Measurements from ENCODE around the gene PAF1.

PAF1 gene

DNA sequence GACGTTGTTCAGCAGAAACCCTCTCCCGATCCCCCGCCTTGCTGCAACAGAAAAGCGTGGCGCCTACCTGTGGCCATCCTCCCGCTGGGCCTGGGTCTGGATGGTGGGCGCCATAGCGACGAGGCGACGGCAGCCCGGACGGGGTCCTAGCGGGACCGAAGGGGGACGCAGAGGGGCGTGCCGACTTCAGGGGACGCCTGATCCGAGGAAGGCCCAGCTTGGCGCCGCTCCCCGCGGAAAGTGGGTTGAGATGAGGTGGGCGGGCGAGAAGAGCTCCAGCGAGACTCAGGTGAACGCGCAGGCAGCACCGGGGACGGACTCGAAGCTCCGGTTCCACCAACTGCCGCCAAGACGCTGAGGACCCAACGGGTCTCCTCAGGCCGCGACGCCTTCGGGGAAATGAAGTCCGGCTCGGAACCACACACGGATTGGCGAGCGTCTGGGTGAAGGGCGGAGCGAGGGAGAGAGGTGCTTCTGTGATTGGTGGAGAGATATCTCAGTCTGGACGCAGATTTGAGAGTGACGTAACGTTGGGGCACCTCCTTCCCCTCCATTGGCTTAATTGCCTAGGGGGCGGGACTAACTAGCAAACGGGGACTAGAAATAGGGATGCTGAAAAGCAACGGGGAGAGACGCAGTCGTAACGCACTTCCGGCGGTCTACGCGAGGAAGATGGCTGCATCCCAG, at the start of gene PAF1, which contains the start of gene MED29:
PAF1 (minus strand) TSS at position 356 of the 687 bp plus-strand sequence; CDS start at position 114, 242 bp downstream.
MED29 (plus strand) TSS at position 628 of the 687 bp plus-strand sequence; CDS start at position 673, 45 bp downstream.
- TF ChIP-seq ZBTB7A (IDR thresholded peaks at IDR 0.05; ENCODE audit: low read depth) (peak; percentile 91), CREB1 (IDR thresholded peaks at IDR 0.05; ENCODE audit: low read depth) (peak; percentile 85), EGR1 (IDR thresholded peaks at IDR 0.05) (0 out of 2 replicates have a peak, but pooled peaks have one; percentile 22), RAD21 (IDR thresholded peaks at IDR 0.05; ENCODE audit: low read depth) (no peak), EP300 (IDR thresholded peaks at IDR 0.05; ENCODE audit: borderline replicate concordance) (peak; percentile 27; the same call in 1 of the 2 replicates), YY1 (IDR thresholded peaks at IDR 0.05; ENCODE audit: low read depth) (peak; percentile 92), FOXM1 (IDR thresholded peaks at IDR 0.05; ENCODE audit: borderline replicate concordance, low read depth) (no peak), TAF1 (IDR thresholded peaks at IDR 0.05; ENCODE audit: low read depth) (peak; percentile 83), NFIC (IDR thresholded peaks at IDR 0.05) (0 out of 2 replicates have a peak, but pooled peaks have one; percentile 20), TEAD4 (IDR thresholded peaks at IDR 0.05) (peak; percentile 33; the same call in 1 of the 2 replicates), CEBPB (IDR thresholded peaks at IDR 0.05) (0 out of 2 replicates have a peak, but pooled peaks have one; percentile 47), TCF12 (IDR thresholded peaks at IDR 0.05; ENCODE audit: low read depth) (peak; percentile 42; the same call in 1 of the 2 replicates)
- TF ChIP-seq, protein P1, sequence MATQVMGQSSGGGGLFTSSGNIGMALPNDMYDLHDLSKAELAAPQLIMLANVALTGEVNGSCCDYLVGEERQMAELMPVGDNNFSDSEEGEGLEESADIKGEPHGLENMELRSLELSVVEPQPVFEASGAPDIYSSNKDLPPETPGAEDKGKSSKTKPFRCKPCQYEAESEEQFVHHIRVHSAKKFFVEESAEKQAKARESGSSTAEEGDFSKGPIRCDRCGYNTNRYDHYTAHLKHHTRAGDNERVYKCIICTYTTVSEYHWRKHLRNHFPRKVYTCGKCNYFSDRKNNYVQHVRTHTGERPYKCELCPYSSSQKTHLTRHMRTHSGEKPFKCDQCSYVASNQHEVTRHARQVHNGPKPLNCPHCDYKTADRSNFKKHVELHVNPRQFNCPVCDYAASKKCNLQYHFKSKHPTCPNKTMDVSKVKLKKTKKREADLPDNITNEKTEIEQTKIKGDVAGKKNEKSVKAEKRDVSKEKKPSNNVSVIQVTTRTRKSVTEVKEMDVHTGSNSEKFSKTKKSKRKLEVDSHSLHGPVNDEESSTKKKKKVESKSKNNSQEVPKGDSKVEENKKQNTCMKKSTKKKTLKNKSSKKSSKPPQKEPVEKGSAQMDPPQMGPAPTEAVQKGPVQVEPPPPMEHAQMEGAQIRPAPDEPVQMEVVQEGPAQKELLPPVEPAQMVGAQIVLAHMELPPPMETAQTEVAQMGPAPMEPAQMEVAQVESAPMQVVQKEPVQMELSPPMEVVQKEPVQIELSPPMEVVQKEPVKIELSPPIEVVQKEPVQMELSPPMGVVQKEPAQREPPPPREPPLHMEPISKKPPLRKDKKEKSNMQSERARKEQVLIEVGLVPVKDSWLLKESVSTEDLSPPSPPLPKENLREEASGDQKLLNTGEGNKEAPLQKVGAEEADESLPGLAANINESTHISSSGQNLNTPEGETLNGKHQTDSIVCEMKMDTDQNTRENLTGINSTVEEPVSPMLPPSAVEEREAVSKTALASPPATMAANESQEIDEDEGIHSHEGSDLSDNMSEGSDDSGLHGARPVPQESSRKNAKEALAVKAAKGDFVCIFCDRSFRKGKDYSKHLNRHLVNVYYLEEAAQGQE (IDR thresholded peaks at IDR 0.05; ENCODE audit: low read depth): no peak
- TF ChIP-seq, protein P2, sequence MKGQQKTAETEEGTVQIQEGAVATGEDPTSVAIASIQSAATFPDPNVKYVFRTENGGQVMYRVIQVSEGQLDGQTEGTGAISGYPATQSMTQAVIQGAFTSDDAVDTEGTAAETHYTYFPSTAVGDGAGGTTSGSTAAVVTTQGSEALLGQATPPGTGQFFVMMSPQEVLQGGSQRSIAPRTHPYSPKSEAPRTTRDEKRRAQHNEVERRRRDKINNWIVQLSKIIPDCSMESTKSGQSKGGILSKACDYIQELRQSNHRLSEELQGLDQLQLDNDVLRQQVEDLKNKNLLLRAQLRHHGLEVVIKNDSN (IDR thresholded peaks at IDR 0.05): no peak
- TF ChIP-seq, protein P3, sequence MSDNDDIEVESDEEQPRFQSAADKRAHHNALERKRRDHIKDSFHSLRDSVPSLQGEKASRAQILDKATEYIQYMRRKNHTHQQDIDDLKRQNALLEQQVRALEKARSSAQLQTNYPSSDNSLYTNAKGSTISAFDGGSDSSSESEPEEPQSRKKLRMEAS (IDR thresholded peaks at IDR 0.05): peak; percentile 47

DNA sequence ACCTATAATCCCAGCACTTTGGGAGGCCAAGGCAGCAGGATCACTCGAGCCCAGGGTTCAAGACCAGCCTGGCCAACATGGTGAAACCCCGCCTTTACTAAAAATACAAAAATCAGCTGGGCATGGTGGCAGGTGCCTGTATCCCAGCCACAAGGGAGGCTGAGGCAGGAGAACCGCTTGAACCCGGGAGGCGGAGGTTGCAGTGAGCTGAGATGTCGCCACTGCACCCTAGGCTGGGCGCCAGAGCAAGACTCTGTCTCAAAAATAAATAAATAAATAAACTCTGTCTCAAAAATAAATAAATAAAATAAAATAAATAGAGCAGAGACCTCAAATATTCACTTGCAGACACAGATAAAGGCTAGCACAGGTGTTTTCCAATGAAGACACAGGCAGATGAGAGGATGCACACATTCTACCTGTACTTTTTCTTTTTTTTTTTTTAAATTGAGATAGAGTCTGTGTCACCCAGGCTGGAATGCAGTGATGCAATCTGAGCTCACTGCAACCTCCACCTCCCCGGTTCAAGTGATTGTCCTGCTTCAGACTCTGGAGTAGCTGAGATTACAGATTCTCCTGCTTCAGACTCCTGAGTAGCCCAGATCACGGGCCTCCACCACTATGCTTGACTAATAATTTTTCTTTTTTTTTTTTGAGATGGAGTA, 47.5 kb upstream of the PAF1 start:
- TF ChIP-seq TEAD4 (IDR thresholded peaks at IDR 0.05) (peak; percentile 83), CEBPB (IDR thresholded peaks at IDR 0.05) (peak; percentile 88), ZBTB7A (IDR thresholded peaks at IDR 0.05; ENCODE audit: low read depth) (no peak), CREB1 (IDR thresholded peaks at IDR 0.05; ENCODE audit: low read depth) (no peak), EP300 (IDR thresholded peaks at IDR 0.05; ENCODE audit: borderline replicate concordance) (no peak)

DNA sequence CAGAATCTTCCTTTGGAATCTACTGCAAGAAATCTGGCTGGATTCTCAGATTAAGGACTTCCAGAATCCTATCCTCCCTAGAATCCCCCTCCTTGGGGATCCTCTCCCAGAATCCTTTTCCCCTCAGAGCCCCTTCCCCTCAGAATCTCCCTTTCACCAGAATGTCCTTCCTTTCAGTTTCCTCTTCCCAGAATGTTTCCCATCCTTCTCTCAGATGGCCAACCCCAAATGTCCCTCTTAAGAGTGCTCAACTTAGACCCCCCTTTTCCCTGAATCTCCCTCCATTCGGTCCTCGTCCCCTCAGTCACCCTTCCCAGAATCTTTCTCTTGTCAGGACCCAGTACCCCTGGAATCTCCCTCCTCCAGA, 45.4 kb upstream of the PAF1 start:
- no peak for TF ChIP-seq EP300 (IDR thresholded peaks at IDR 0.05; ENCODE audit: borderline replicate concordance)
- no peak for TF ChIP-seq NFIC (IDR thresholded peaks at IDR 0.05)
- no peak for TF ChIP-seq TAF1 (IDR thresholded peaks at IDR 0.05; ENCODE audit: low read depth)
- TF ChIP-seq RAD21 (IDR thresholded peaks at IDR 0.05; ENCODE audit: low read depth): no peak
- no peak for TF ChIP-seq YY1 (IDR thresholded peaks at IDR 0.05; ENCODE audit: low read depth)
- TF ChIP-seq, protein P1 (IDR thresholded peaks at IDR 0.05; ENCODE audit: low read depth): no peak
- TF ChIP-seq FOXM1 (IDR thresholded peaks at IDR 0.05; ENCODE audit: borderline replicate concordance, low read depth): no peak
- no peak for TF ChIP-seq CREB1 (IDR thresholded peaks at IDR 0.05; ENCODE audit: low read depth)
- no peak for TF ChIP-seq ZBTB7A (IDR thresholded peaks at IDR 0.05; ENCODE audit: low read depth)
- TF ChIP-seq, protein P3 (IDR thresholded peaks at IDR 0.05): no peak
- TF ChIP-seq, protein P2 (IDR thresholded peaks at IDR 0.05): no peak
- no peak for TF ChIP-seq TCF12 (IDR thresholded peaks at IDR 0.05; ENCODE audit: low read depth)
- no peak for TF ChIP-seq TEAD4 (IDR thresholded peaks at IDR 0.05)
- no peak for TF ChIP-seq CEBPB (IDR thresholded peaks at IDR 0.05)
- no peak for TF ChIP-seq EGR1 (IDR thresholded peaks at IDR 0.05)

DNA sequence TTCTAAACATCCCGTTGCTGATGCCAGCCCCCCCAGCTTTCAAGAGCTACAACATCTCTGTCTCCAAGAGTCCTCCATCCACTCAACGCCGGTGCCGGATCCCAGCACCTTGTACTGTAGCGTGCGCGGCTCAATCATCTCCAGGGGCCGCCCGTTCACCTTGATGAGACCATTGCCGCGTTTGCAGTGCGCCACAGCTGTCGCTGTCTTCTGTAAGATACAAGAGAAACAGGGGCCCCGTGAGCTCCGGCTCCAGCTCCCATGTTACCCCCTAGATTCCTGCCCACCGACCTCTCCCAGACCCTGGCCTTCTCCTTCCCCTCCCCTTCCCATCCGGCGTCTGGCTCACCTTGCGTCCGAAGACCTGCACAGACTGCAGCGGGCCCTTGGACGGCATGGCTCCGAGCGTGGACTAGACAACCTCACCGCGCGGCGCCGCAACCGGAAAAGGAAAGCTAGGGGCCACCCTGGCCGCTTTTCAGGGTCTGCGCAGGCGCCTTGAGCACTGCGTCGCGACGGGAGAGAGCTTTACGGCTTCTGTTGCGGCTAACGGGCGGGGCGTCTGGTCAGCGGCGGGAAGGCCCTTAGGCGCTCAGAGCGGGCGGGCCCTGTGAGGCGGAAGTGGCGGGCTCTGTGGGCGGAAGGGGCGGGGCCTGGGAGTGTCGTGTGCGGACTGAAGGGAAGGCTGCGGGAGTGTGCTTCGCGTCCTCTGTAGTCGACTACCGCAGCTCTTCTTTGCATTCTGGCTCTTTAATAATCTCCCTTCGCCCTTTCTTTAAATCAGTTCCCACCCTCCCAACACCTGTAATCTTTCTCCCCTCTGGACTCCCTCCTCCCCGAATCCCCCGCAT, 44.8 kb upstream of the PAF1 start, which contains the start of gene RPS16:
RPS16 (minus strand) TSS at position 451 of the 851 bp plus-strand sequence; CDS start at position 397, 54 bp downstream.
- peak; percentile 62 for TF ChIP-seq CREB1 (IDR thresholded peaks at IDR 0.05; ENCODE audit: low read depth)
- TF ChIP-seq RAD21 (IDR thresholded peaks at IDR 0.05; ENCODE audit: low read depth): no peak
- peak; percentile 71 for TF ChIP-seq YY1 (IDR thresholded peaks at IDR 0.05; ENCODE audit: low read depth)
- TF ChIP-seq CEBPB (IDR thresholded peaks at IDR 0.05): no peak
- peak; percentile 61; the same call in 1 of the 2 replicates for TF ChIP-seq EP300 (IDR thresholded peaks at IDR 0.05; ENCODE audit: borderline replicate concordance)
- no peak for TF ChIP-seq FOXM1 (IDR thresholded peaks at IDR 0.05; ENCODE audit: borderline replicate concordance, low read depth)
- TF ChIP-seq, protein P1 (IDR thresholded peaks at IDR 0.05; ENCODE audit: low read depth): peak; percentile 27; the same call in 1 of the 2 replicates
- peak; percentile 98 for TF ChIP-seq TAF1 (IDR thresholded peaks at IDR 0.05; ENCODE audit: low read depth)
- TF ChIP-seq EGR1 (IDR thresholded peaks at IDR 0.05): peak; percentile 61; the same call in 1 of the 2 replicates
- TF ChIP-seq, protein P2 (IDR thresholded peaks at IDR 0.05): peak; percentile 26; the same call in 1 of the 2 replicates
- TF ChIP-seq ZBTB7A (IDR thresholded peaks at IDR 0.05; ENCODE audit: low read depth): no peak
- TF ChIP-seq, protein P3 (IDR thresholded peaks at IDR 0.05): peak; percentile 96
- peak; percentile 28 for TF ChIP-seq TEAD4 (IDR thresholded peaks at IDR 0.05)
- no peak for TF ChIP-seq NFIC (IDR thresholded peaks at IDR 0.05)
- peak; percentile 79; the same call in 1 of the 2 replicates for TF ChIP-seq TCF12 (IDR thresholded peaks at IDR 0.05; ENCODE audit: low read depth)

Measured in Ishikawa (cell line).